ENCODE data around the gene COL24A1.

Gene COL24A1

DNA sequence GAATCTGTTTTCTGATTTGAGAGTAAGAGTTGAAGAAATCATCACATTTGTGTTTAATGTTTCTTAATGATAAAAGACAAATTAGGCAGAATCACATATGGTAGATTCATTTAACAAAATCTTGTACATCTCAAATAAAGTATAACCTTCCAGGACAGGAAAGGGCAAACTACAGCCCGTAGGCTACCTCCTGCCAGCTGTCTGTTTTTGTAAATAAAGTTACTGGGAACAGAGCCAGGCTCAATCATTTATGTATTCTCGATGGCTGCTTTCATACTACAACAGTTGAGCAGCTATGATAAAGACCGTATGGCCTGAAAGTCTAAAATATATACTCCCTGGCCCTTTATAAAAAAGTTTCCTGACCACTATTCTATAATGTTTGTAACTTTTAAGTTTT is 204.1 kb downstream of the COL24A1 start:
- no peak overlapping the region for H3K4me3 ChIP-seq (ENCODE audit: low read depth, low read length)
- no peak for DNase-seq (ENCODE audit: low read depth, low spot score)
- no peak for TF ChIP-seq CTCF (IDR thresholded peaks at IDR 0.05; ENCODE audit: low read depth, low read length)
- in situ Hi-C loops (cut with HindIII; ENCODE audit: low sequenced_read_pairs), result no loop called here

DNA sequence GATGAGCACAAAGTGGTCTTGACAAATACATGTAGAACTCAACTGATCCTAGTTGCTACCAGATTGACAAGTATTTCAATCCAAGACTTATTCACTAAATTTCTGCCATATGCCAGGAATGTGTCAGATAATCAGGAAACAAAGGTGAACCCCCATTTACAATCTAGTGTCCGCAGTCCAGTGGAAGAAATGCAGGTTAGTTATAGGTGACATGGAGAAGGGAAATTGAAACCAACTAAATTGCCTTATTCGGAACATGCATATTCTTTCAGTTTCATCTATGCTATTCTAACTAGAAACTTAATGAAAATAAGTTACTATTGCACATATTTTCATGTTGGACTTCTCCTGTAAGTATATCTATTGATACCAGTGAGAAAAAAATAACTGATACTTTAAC is 209.4 kb downstream of the COL24A1 start:
- in situ Hi-C loops (cut with HindIII; ENCODE audit: low sequenced_read_pairs), result no loop called here
- TF ChIP-seq CTCF (IDR thresholded peaks at IDR 0.05; ENCODE audit: low read depth, low read length), result no peak
- H3K4me3 ChIP-seq (ENCODE audit: low read depth, low read length), result no peak overlapping the region
- no peak for DNase-seq (ENCODE audit: low read depth, low spot score)

- no peak for TF ChIP-seq CTCF (IDR thresholded peaks at IDR 0.05; ENCODE audit: low read depth, low read length)
- in situ Hi-C loops (cut with HindIII; ENCODE audit: low sequenced_read_pairs), result no loop called here
- no peak for DNase-seq (ENCODE audit: low read depth, low spot score)
- H3K4me3 ChIP-seq (ENCODE audit: low read depth, low read length), result no peak overlapping the region
These were observed 212.6 kb downstream of the COL24A1 start for GRCh38 chr1:85943945-85944344.

DNA sequence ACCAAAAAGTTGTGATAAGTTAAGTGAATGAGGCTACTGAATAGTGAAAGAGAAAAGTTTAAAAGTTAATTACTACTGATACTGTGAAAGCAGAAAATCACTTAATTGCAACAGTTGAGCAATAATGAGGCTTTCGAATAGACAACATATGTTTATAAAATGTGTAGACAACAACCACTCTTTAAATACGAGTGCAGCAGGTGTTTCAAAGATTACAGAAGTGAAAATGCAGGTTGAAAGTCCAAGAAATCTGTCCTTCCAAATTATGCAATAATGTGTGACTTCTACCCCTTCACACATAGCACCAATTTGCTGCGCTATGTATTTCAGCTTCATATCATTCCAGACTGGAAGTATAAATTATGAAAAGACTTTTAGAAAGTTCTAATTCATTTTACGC is 213.0 kb downstream of the COL24A1 start:
- no peak overlapping the region for H3K4me3 ChIP-seq (ENCODE audit: low read depth, low read length)
- in situ Hi-C loops (cut with HindIII; ENCODE audit: low sequenced_read_pairs), result no loop called here
- no peak for DNase-seq (ENCODE audit: low read depth, low spot score)
- no peak for TF ChIP-seq CTCF (IDR thresholded peaks at IDR 0.05; ENCODE audit: low read depth, low read length)

GRCh38 chr1:85940656-85941306 is 215.8 kb downstream of the COL24A1 start:
- no peak for TF ChIP-seq CTCF (IDR thresholded peaks at IDR 0.05; ENCODE audit: low read depth, low read length)
- DNase-seq (ENCODE audit: low read depth, low spot score), result no peak
- in situ Hi-C loops (cut with HindIII; ENCODE audit: low sequenced_read_pairs), result no loop called here
- no peak overlapping the region for H3K4me3 ChIP-seq (ENCODE audit: low read depth, low read length)

GRCh38 chr1:85938829-85939228 is 217.7 kb downstream of the COL24A1 start:
- no peak overlapping the region for H3K4me3 ChIP-seq (ENCODE audit: low read depth, low read length)
- TF ChIP-seq CTCF (IDR thresholded peaks at IDR 0.05; ENCODE audit: low read depth, low read length), result no peak
- in situ Hi-C loops (cut with HindIII; ENCODE audit: low sequenced_read_pairs), result no loop called here
- no peak for DNase-seq (ENCODE audit: low read depth, low spot score)

- H3K4me3 ChIP-seq (ENCODE audit: low read depth, low read length), result no peak overlapping the region
- no peak for TF ChIP-seq CTCF (IDR thresholded peaks at IDR 0.05; ENCODE audit: low read depth, low read length)
- DNase-seq (ENCODE audit: low read depth, low spot score), result no peak
- in situ Hi-C loops (cut with HindIII; ENCODE audit: low sequenced_read_pairs), result no loop called here
These were observed 220.1 kb downstream of the COL24A1 start for GRCh38 chr1:85936470-85936869.

Measured in astrocyte of the spinal cord (primary cell).